Ishikawa (cell line): ENCODE data around the gene FN3K.

Experiments
- CEBPB ChIP-seq: IDR thresholded peaks from 2 replicates; pipeline ENCODE4 v1.6.1; 2012
- CREB1 ChIP-seq: IDR thresholded peaks from 2 replicates; pipeline ENCODE4 v1.6.1; 2012; ENCODE audit warnings: low read depth
- EGR1 ChIP-seq: IDR thresholded peaks from 2 replicates; pipeline ENCODE4 v1.6.1; 2012
- EP300 ChIP-seq: IDR thresholded peaks from 2 replicates; pipeline ENCODE4 v1.6.1; 2012; ENCODE audit warnings: borderline replicate concordance
- FOXM1 ChIP-seq: IDR thresholded peaks from 2 replicates; pipeline ENCODE4 v1.6.1; 2012; ENCODE audit warnings: low read depth, borderline replicate concordance
- NFIC ChIP-seq: IDR thresholded peaks from 2 replicates; pipeline ENCODE4 v1.6.1; 2012
- RAD21 ChIP-seq: IDR thresholded peaks from 2 replicates; pipeline ENCODE4 v1.6.1; 2012; ENCODE audit warnings: low read depth
- TAF1 ChIP-seq: IDR thresholded peaks from 2 replicates; pipeline ENCODE4 v1.6.1; 2012; ENCODE audit warnings: low read depth, mild to moderate bottlenecking
- TCF12 ChIP-seq: IDR thresholded peaks from 2 replicates; pipeline ENCODE4 v1.6.1; 2012; ENCODE audit warnings: low read depth
- TEAD4 ChIP-seq: IDR thresholded peaks from 2 replicates; pipeline ENCODE4 v1.6.1; 2012
- YY1 ChIP-seq: IDR thresholded peaks from 2 replicates; pipeline ENCODE4 v1.6.1; 2012; ENCODE audit warnings: low read depth
- ZBTB7A ChIP-seq: IDR thresholded peaks from 2 replicates; pipeline ENCODE4 v1.6.1; 2012; ENCODE audit warnings: low read depth
- TF ChIP-seq, protein P1 (sequence below): IDR thresholded peaks from 2 replicates; pipeline ENCODE4 v1.6.1; 2012
- TF ChIP-seq, protein P2 (sequence below): IDR thresholded peaks from 2 replicates; pipeline ENCODE4 v1.6.1; 2012
- TF ChIP-seq, protein P3 (sequence below): IDR thresholded peaks from 2 replicates; pipeline ENCODE4 v1.6.1; 2012; ENCODE audit warnings: low read depth, mild to moderate bottlenecking

The FN3K gene

DNA sequence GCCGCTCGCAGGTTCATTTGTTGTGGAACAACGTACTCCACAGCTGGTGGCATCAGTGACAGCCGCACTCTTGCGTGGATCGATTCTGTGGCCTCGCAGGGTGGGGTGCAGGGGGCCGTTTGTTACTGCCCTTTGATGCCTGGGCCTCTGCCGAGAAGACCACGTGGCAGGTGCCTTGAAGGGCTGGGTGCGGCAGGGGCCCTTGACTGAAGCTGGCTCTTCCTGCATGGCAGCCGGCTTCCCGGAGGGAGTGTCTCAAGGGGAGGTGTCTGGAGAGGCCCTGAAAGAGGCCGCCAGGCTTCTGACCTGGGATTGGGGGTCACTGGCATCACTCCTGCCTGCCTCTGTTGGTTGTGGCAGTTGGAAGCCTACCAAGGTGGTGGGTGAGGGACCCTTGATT is 60.2 kb downstream of the FN3K start:
- TF ChIP-seq TCF12 (no peak), ZBTB7A (no peak), CEBPB (no peak), RAD21 (no peak), EP300 (no peak), TEAD4 (no peak), YY1 (no peak), TAF1 (no peak)
- TF ChIP-seq, protein P1, sequence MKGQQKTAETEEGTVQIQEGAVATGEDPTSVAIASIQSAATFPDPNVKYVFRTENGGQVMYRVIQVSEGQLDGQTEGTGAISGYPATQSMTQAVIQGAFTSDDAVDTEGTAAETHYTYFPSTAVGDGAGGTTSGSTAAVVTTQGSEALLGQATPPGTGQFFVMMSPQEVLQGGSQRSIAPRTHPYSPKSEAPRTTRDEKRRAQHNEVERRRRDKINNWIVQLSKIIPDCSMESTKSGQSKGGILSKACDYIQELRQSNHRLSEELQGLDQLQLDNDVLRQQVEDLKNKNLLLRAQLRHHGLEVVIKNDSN, result no peak
- TF ChIP-seq, protein P2, sequence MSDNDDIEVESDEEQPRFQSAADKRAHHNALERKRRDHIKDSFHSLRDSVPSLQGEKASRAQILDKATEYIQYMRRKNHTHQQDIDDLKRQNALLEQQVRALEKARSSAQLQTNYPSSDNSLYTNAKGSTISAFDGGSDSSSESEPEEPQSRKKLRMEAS, result no peak

DNA sequence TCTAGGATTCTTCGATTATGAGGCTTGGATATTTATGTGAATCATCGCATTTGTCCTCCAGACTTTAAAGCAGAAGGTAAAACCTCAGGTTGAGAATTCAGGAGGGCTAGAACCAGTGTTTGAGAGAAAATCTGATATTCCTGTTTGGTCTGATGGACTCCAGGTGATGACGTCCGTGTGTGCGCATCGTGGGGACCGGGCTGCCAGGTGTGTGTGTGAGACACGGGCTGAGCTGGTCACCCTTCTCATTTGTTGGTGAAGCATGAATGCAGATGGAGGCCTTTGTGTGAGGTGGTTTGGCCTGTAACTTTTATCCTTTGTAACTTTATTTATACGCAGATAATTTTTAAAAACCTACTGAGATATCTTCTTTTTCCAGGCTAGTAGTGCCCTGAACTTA is 61.6 kb downstream of the FN3K start:
- TF ChIP-seq RAD21 (no peak), TEAD4 (no peak), ZBTB7A (no peak), EP300 (no peak), CREB1 (no peak), NFIC (no peak), YY1 (no peak), FOXM1 (no peak), EGR1 (no peak), CEBPB (no peak), TAF1 (no peak), TCF12 (no peak)
- TF ChIP-seq, protein P3, sequence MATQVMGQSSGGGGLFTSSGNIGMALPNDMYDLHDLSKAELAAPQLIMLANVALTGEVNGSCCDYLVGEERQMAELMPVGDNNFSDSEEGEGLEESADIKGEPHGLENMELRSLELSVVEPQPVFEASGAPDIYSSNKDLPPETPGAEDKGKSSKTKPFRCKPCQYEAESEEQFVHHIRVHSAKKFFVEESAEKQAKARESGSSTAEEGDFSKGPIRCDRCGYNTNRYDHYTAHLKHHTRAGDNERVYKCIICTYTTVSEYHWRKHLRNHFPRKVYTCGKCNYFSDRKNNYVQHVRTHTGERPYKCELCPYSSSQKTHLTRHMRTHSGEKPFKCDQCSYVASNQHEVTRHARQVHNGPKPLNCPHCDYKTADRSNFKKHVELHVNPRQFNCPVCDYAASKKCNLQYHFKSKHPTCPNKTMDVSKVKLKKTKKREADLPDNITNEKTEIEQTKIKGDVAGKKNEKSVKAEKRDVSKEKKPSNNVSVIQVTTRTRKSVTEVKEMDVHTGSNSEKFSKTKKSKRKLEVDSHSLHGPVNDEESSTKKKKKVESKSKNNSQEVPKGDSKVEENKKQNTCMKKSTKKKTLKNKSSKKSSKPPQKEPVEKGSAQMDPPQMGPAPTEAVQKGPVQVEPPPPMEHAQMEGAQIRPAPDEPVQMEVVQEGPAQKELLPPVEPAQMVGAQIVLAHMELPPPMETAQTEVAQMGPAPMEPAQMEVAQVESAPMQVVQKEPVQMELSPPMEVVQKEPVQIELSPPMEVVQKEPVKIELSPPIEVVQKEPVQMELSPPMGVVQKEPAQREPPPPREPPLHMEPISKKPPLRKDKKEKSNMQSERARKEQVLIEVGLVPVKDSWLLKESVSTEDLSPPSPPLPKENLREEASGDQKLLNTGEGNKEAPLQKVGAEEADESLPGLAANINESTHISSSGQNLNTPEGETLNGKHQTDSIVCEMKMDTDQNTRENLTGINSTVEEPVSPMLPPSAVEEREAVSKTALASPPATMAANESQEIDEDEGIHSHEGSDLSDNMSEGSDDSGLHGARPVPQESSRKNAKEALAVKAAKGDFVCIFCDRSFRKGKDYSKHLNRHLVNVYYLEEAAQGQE, result no peak
- TF ChIP-seq, protein P2, result no peak
- TF ChIP-seq, protein P1, result no peak

DNA sequence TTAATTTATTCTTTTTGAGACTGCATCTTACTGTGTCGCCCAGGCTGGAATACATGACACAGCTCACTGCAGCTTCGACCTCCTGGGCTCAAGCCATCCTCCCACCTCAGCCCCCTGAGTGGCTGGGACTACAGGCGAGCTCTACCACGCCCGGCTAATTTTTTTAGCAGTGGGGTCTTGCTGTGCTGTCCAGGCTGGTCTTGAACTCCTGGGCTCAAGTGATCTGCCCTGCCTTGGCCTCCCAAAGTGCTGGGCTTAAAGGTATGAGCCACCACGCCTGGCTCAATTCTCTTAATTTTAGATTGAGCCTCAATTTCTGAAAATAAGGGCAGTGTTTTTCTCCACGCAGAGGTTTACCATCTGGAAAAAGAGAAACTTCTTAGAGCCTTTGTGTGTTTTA is 63.3 kb downstream of the FN3K start:
- TF ChIP-seq, protein P2, result no peak
- no peak for TF ChIP-seq ZBTB7A
- TF ChIP-seq, protein P1, result no peak
- no peak for TF ChIP-seq TEAD4
- no peak for TF ChIP-seq CREB1
- no peak for TF ChIP-seq TCF12
- TF ChIP-seq NFIC, result no peak
- TF ChIP-seq YY1, result no peak
- TF ChIP-seq CEBPB, result no peak

DNA sequence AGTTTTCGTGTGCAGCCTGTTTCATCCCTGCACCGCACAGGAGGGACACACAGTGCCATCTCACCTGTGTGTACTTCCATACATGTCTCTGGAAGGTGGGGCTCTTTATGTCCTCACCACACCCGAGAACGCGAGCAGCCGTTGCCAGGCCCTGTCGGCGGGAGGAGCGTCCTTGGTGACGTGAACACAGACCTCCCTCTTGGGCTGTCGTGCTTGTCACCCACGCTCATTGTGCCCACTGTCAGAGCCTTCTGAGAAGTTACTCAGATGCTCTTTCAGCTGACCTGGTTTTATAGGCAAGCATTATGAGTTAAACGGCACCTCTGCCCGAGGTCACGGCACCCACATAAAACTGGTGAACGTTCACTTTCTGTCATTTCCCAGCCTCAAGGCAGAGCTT is 64.2 kb downstream of the FN3K start:
- TF ChIP-seq, protein P3, result no peak
- TF ChIP-seq EP300, result no peak
- TF ChIP-seq, protein P1, result no peak
